Measurements from ENCODE around the gene HSPB1.

Gene HSPB1

GRCh38 chr7:76296743-76297740 lies 5.4 kb upstream of the HSPB1 start (continued):
- TF ChIP-seq, protein P1, sequence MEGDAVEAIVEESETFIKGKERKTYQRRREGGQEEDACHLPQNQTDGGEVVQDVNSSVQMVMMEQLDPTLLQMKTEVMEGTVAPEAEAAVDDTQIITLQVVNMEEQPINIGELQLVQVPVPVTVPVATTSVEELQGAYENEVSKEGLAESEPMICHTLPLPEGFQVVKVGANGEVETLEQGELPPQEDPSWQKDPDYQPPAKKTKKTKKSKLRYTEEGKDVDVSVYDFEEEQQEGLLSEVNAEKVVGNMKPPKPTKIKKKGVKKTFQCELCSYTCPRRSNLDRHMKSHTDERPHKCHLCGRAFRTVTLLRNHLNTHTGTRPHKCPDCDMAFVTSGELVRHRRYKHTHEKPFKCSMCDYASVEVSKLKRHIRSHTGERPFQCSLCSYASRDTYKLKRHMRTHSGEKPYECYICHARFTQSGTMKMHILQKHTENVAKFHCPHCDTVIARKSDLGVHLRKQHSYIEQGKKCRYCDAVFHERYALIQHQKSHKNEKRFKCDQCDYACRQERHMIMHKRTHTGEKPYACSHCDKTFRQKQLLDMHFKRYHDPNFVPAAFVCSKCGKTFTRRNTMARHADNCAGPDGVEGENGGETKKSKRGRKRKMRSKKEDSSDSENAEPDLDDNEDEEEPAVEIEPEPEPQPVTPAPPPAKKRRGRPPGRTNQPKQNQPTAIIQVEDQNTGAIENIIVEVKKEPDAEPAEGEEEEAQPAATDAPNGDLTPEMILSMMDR (tag by site-specific recombination; IDR thresholded peaks at IDR 0.05): no peak
- TF ChIP-seq ZFHX2 (tag by site-specific recombination; conservative IDR thresholded peaks at IDR 0.05): peak; percentile 67
- TF ChIP-seq EGR2 (tag by site-specific recombination; IDR thresholded peaks at IDR 0.05; ENCODE audit: low read depth): peak; percentile 90

DNA sequence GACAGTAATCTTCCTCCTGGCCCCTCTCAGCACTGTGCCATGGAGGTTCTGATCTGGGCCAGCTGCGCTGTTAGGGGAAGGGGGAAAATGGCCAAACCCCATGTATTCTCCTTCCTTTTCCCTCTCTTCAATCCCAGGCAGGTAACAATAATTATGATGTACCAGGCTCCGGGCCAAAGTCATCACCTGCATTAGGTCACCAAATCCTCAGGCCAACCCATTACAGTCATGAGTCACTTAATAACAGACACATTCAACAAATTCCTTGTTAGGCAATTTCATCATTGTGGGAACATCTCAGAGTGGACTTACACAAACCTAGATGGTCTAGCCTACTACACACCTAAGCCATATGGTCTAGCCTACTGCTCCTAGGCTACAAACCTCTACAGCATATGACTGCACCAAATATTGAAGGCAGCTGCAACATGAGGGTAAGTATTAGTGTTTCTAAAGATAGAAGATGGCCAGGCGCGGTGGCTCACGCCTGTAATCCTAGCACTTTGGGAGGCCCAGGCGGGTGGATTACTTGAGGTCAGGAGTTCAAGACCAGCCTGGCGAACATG lies 2.2 kb upstream of the HSPB1 start:
- Histone ChIP-seq H3K9me3 (ENCODE audit: control insufficient read depth, insufficient read depth, low read depth, low read length) (no peaks in the 10 kb centered on the region), H3K4me3 (ENCODE audit: low read depth, low read length) (no peak overlapping the region), H3K36me3 (ENCODE audit: control insufficient read depth in 2 of 2, insufficient read depth in 1 of 2, low read length in 2 of 2) (no peaks in the 10 kb centered on the region), H3K4me1 (ENCODE audit: control insufficient read depth, insufficient read depth, low read length) (no peaks in the 10 kb centered on the region), H3K27ac (ENCODE audit: extremely low read depth, low read depth, low read length) (no peak overlapping the region)
- ChIA-PET POLR2A (no interaction called here), CTCF (no interaction called here)
- TF ChIP-seq ZNF623 (tag by site-specific recombination; IDR thresholded peaks at IDR 0.05) (no peak), BCL11A (tag by site-specific recombination; IDR thresholded peaks at IDR 0.05; ENCODE audit: low read depth) (no peak), SP3 (tag by site-specific recombination; IDR thresholded peaks at IDR 0.05) (0 out of 2 replicates have a peak, but pooled peaks have one; percentile 19), PRDM1 (tag by site-specific recombination; IDR thresholded peaks at IDR 0.05) (no peak), ZNF311 (tag by site-specific recombination; IDR thresholded peaks at IDR 0.05; ENCODE audit: borderline replicate concordance) (no peak), ZNF561 (tag by site-specific recombination; IDR thresholded peaks at IDR 0.05; ENCODE audit: borderline replicate concordance) (no peak), ZNF473 (tag by site-specific recombination; IDR thresholded peaks at IDR 0.05) (no peak), ZNF629 (tag by site-specific recombination; IDR thresholded peaks at IDR 0.05) (peak; percentile 68), SP7 (tag by site-specific recombination; IDR thresholded peaks at IDR 0.05) (peak; percentile 59), ELK4 (IDR thresholded peaks at IDR 0.05; ENCODE audit: borderline replicate concordance, low read depth, low read length) (no peak), ZNF16 (tag by site-specific recombination; IDR thresholded peaks at IDR 0.05; ENCODE audit: low read depth) (no peak), ZBTB17 (tag by site-specific recombination; IDR thresholded peaks at IDR 0.05) (no peak), KLF8 (tag by site-specific recombination; IDR thresholded peaks at IDR 0.05) (0 out of 2 replicates have a peak, but pooled peaks have one; percentile 24), ZFHX2 (tag by site-specific recombination; conservative IDR thresholded peaks at IDR 0.05) (no peak), TCF7L2 (IDR thresholded peaks at IDR 0.05; ENCODE audit: borderline replicate concordance, low read depth, low read length) (no peak), SCRT2 (tag by site-specific recombination; IDR thresholded peaks at IDR 0.05) (peak; percentile 45), BCL11B (tag by site-specific recombination; IDR thresholded peaks at IDR 0.05; ENCODE audit: low read depth) (no peak), ZNF433 (tag by site-specific recombination; IDR thresholded peaks at IDR 0.05; ENCODE audit: low read depth) (no peak), GLIS2 (tag by site-specific recombination; IDR thresholded peaks at IDR 0.05) (no peak), ZNF488 (tag by site-specific recombination; IDR thresholded peaks at IDR 0.05) (no peak), ZNF292 (tag by site-specific recombination; IDR thresholded peaks at IDR 0.05; ENCODE audit: borderline replicate concordance, low read depth) (no peak)
- TF ChIP-seq, protein P2, sequence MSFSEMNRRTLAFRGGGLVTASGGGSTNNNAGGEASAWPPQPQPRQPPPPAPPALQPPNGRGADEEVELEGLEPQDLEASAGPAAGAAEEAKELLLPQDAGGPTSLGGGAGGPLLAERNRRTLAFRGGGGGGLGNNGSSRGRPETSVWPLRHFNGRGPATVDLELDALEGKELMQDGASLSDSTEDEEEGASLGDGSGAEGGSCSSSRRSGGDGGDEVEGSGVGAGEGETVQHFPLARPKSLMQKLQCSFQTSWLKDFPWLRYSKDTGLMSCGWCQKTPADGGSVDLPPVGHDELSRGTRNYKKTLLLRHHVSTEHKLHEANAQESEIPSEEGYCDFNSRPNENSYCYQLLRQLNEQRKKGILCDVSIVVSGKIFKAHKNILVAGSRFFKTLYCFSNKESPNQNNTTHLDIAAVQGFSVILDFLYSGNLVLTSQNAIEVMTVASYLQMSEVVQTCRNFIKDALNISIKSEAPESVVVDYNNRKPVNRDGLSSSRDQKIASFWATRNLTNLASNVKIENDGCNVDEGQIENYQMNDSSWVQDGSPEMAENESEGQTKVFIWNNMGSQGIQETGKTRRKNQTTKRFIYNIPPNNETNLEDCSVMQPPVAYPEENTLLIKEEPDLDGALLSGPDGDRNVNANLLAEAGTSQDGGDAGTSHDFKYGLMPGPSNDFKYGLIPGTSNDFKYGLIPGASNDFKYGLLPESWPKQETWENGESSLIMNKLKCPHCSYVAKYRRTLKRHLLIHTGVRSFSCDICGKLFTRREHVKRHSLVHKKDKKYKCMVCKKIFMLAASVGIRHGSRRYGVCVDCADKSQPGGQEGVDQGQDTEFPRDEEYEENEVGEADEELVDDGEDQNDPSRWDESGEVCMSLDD (tag by site-specific recombination; IDR thresholded peaks at IDR 0.05): no peak
- TF ChIP-seq, protein P3, sequence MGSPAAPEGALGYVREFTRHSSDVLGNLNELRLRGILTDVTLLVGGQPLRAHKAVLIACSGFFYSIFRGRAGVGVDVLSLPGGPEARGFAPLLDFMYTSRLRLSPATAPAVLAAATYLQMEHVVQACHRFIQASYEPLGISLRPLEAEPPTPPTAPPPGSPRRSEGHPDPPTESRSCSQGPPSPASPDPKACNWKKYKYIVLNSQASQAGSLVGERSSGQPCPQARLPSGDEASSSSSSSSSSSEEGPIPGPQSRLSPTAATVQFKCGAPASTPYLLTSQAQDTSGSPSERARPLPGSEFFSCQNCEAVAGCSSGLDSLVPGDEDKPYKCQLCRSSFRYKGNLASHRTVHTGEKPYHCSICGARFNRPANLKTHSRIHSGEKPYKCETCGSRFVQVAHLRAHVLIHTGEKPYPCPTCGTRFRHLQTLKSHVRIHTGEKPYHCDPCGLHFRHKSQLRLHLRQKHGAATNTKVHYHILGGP (tag by site-specific recombination; IDR thresholded peaks at IDR 0.05): no peak
- TF ChIP-seq, protein P4, sequence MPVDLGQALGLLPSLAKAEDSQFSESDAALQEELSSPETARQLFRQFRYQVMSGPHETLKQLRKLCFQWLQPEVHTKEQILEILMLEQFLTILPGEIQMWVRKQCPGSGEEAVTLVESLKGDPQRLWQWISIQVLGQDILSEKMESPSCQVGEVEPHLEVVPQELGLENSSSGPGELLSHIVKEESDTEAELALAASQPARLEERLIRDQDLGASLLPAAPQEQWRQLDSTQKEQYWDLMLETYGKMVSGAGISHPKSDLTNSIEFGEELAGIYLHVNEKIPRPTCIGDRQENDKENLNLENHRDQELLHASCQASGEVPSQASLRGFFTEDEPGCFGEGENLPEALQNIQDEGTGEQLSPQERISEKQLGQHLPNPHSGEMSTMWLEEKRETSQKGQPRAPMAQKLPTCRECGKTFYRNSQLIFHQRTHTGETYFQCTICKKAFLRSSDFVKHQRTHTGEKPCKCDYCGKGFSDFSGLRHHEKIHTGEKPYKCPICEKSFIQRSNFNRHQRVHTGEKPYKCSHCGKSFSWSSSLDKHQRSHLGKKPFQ (tag by site-specific recombination; IDR thresholded peaks at IDR 0.05): no peak
